CD8-positive, alpha-beta memory T cell (primary cell): ENCODE results near the gene CATSPER3. TPM values are rescaled to one million over a fixed set of nuclear protein-coding genes. Genes with fewer than 3 reads are reported as not detected.

Source experiments
- CTCF ChIA-PET: fragments of 350-600 bp; sonication (Branson Sonifier 250); formaldehyde crosslinking; loops from one replicate; lab custom pipeline; 2021; ENCODE audit warnings: antibody characterized with exemption; lab: Charles Lee
- POLR2A ChIA-PET: fragments of 350-600 bp; sonication (Branson Sonifier 250); formaldehyde crosslinking; loops from one replicate; lab custom pipeline; 2021; ENCODE audit warnings: antibody characterized with exemption; lab: Charles Lee
- DNase-seq, 5 donors: peaks; one replicate each; pipeline versions ENCODE4 v3.0.0 to v3.0.0-alpha.2; 2020 to 2022; ENCODE audit warnings: mixed read lengths in 1 of 5
- H3K27ac ChIP-seq: one replicate; pipeline ENCODE4 v1.7.0; 2013; ENCODE audit warnings: low read depth, mild to moderate bottlenecking, low read length, moderate library complexity
- H3K27me3 ChIP-seq: 2 replicates; pipeline ENCODE4 v1.7.0; 2013; ENCODE audit warnings: low read length, mild to moderate bottlenecking; ENCODE audit not compliant: insufficient read depth, poor library complexity, severe bottlenecking
- H3K36me3 ChIP-seq: 2 replicates; pipeline ENCODE4 v1.7.0; 2013; ENCODE audit warnings: mild to moderate bottlenecking, low read length, moderate library complexity; ENCODE audit not compliant: insufficient read depth
- H3K4me1 ChIP-seq: 2 replicates; pipeline ENCODE4 v1.7.0; 2013; ENCODE audit warnings: mild to moderate bottlenecking, low read length, moderate library complexity; ENCODE audit not compliant: insufficient read depth
- H3K4me3 ChIP-seq: 2 replicates; pipeline ENCODE4 v1.7.0; 2013; ENCODE audit warnings: mild to moderate bottlenecking, low read length
- H3K9me3 ChIP-seq: 2 replicates; pipeline ENCODE4 v1.7.0; 2013; ENCODE audit warnings: mild to moderate bottlenecking, low read length
- H3K27ac Mint-ChIP-seq, 8 donors: one replicate each; pipeline ENCODE4 v1.8.0; 2020 to 2021; ENCODE audit warnings: mixed read lengths in 8 of 8, mild to moderate bottlenecking in 6 of 8, inconsistent platforms in 3 of 8, moderate library complexity in 3 of 8
- H3K27me3 Mint-ChIP-seq, 2 donors: one replicate each; pipeline ENCODE4 v1.8.0; 2020 to 2021; ENCODE audit warnings: mixed read lengths in 2 of 2, mild to moderate bottlenecking in 1 of 2, moderate library complexity in 1 of 2
- H3K36me3 Mint-ChIP-seq, 3 donors: one replicate each; pipeline ENCODE4 v1.8.0; 2020 to 2021; ENCODE audit warnings: mixed read lengths in 3 of 3, inconsistent platforms in 1 of 3, mild to moderate bottlenecking in 1 of 3
- H3K4me1 Mint-ChIP-seq, 3 donors: one replicate each; pipeline ENCODE4 v1.8.0; 2020 to 2021; ENCODE audit warnings: mixed read lengths in 3 of 3, inconsistent platforms in 1 of 3, mild to moderate bottlenecking in 1 of 3
- H3K4me3 Mint-ChIP-seq, 7 donors: one replicate each; pipeline ENCODE4 v1.8.0; 2020 to 2021; ENCODE audit warnings: mixed read lengths in 7 of 7, mild to moderate bottlenecking in 6 of 7, moderate library complexity in 4 of 7, inconsistent platforms in 2 of 7
- H3K9me3 Mint-ChIP-seq, 5 donors: one replicate each; pipeline ENCODE4 v1.8.0; 2020 to 2022; ENCODE audit warnings: mixed read lengths in 5 of 5, mild to moderate bottlenecking in 3 of 5, moderate library complexity in 2 of 5, inconsistent platforms in 1 of 5
- polyA plus RNA-seq: library from polyadenylated mRNA; unstranded; fragments of 300-500 nt; fragmentation: Illumina TruSeq; gene quantifications from one replicate; pipeline ENCODE4 v1.2.3, GENCODE V29; 2021
- total RNA-seq, 2 experiments: library from RNA; stranded (reverse); gene quantifications; one replicate each; pipeline ENCODE4 v1.2.3, GENCODE V29; 2021

The CATSPER3 gene
- total and polyA plus RNA-seq, 3 experiments from 2014 or later: 0.18 to 0.36 (median 0.29) TPM

- CTCF ChIA-PET: no interaction called here
- Histone ChIP-seq H3K27me3 (no peaks in the 10 kb centered on the region), H3K4me1 (no peaks in the 10 kb centered on the region), H3K27ac (no peak overlapping the region), H3K36me3 (no peaks in the 10 kb centered on the region), H3K9me3 (no peaks in the 10 kb centered on the region), H3K4me3 (no peak overlapping the region)
- POLR2A ChIA-PET: no interaction called here
- H3K9me3 Mint-ChIP-seq: no peaks in the 10 kb centered on the region
- H3K27me3 Mint-ChIP-seq: peaks cover 2 to 7% of the 10 kb centered on the region in 2 donors
- no peak overlapping the region for H3K4me3 Mint-ChIP-seq
- H3K27ac Mint-ChIP-seq: no peak overlapping the region
- no peak for DNase-seq
- H3K4me1 Mint-ChIP-seq: no peaks in the 10 kb centered on the region
- peaks cover 0 to 6% (median 3%) of the 10 kb centered on the region in 3 donors for H3K36me3 Mint-ChIP-seq
These were observed 41.5 kb downstream of the CATSPER3 start for GRCh38 chr5:135008981-135009735.

- Mint-ChIP-seq H3K4me3 (no peak overlapping the region), H3K27ac (no peak overlapping the region), H3K9me3 (no peaks in the 10 kb centered on the region), H3K4me1 (no peaks in the 10 kb centered on the region), H3K36me3 (peaks cover 0 to 6% (median 3%) of the 10 kb centered on the region in 3 donors), H3K27me3 (peaks cover 0 to 4% of the 10 kb centered on the region in 2 donors)
- ChIA-PET CTCF (interaction anchor here (0.5 kb wide), 1 partner anchor 404 kb away, joined by 3 read pairs; no protein-coding TSS in a partner anchor), POLR2A (no interaction called here)
- Histone ChIP-seq H3K27me3 (no peaks in the 10 kb centered on the region), H3K9me3 (no peaks in the 10 kb centered on the region), H3K4me1 (no peaks in the 10 kb centered on the region), H3K27ac (no peak overlapping the region), H3K4me3 (no peak overlapping the region), H3K36me3 (no peaks in the 10 kb centered on the region)
- no peak for DNase-seq
These were observed 42.2 kb downstream of the CATSPER3 start for GRCh38 chr5:135009736-135010501.

- Histone ChIP-seq H3K4me3 (no peak overlapping the region), H3K27ac (no peak overlapping the region), H3K36me3 (no peaks in the 10 kb centered on the region), H3K9me3 (no peaks in the 10 kb centered on the region), H3K27me3 (no peaks in the 10 kb centered on the region), H3K4me1 (no peaks in the 10 kb centered on the region)
- ChIA-PET POLR2A (no interaction called here), CTCF (interaction anchor here (0.5 to 1.4 kb wide), 2 partner anchors 11 to 405 kb away, joined by 3 read pairs; no protein-coding TSS in a partner anchor)
- H3K4me1 Mint-ChIP-seq: no peaks in the 10 kb centered on the region
- H3K27ac Mint-ChIP-seq: no peak overlapping the region
- H3K36me3 Mint-ChIP-seq: peaks cover 0 to 4% (median 3%) of the 10 kb centered on the region in 3 donors
- no peak overlapping the region for H3K4me3 Mint-ChIP-seq
- H3K27me3 Mint-ChIP-seq: peaks cover 0 to 4% of the 10 kb centered on the region in 2 donors
- no peak for DNase-seq
- no peaks in the 10 kb centered on the region for H3K9me3 Mint-ChIP-seq
These were observed 43.0 kb downstream of the CATSPER3 start for GRCh38 chr5:135010502-135011354.

GRCh38 chr5:135011355-135012032, 43.8 kb downstream of the CATSPER3 start:
- Histone ChIP-seq H3K36me3 (no peaks in the 10 kb centered on the region), H3K27me3 (no peaks in the 10 kb centered on the region), H3K4me3 (no peak overlapping the region), H3K9me3 (no peaks in the 10 kb centered on the region), H3K27ac (no peak overlapping the region), H3K4me1 (no peaks in the 10 kb centered on the region)
- DNase-seq: no peak
- POLR2A ChIA-PET: no interaction called here
- H3K9me3 Mint-ChIP-seq: no peaks in the 10 kb centered on the region
- H3K36me3 Mint-ChIP-seq: peaks cover 0 to 4% (median 3%) of the 10 kb centered on the region in 3 donors
- H3K27me3 Mint-ChIP-seq: peaks cover 0 to 4% of the 10 kb centered on the region in 2 donors
- no peak overlapping the region for H3K27ac Mint-ChIP-seq
- H3K4me1 Mint-ChIP-seq: no peaks in the 10 kb centered on the region
- CTCF ChIA-PET: interaction anchor here (1.4 kb wide), 1 partner anchor 10 kb away, joined by 3 read pairs; no protein-coding TSS in a partner anchor
- H3K4me3 Mint-ChIP-seq: no peak overlapping the region

GRCh38 chr5:135012033-135012588, 44.4 kb downstream of the CATSPER3 start:
- Mint-ChIP-seq H3K27ac (no peak overlapping the region), H3K4me1 (no peaks in the 10 kb centered on the region), H3K9me3 (no peaks in the 10 kb centered on the region), H3K36me3 (peaks cover 0 to 4% (median 3%) of the 10 kb centered on the region in 3 donors), H3K4me3 (no peak overlapping the region), H3K27me3 (peaks cover 0 to 4% of the 10 kb centered on the region in 2 donors)
- Histone ChIP-seq H3K4me1 (no peaks in the 10 kb centered on the region), H3K27ac (no peak overlapping the region), H3K27me3 (no peaks in the 10 kb centered on the region), H3K9me3 (no peaks in the 10 kb centered on the region), H3K4me3 (no peak overlapping the region), H3K36me3 (no peaks in the 10 kb centered on the region)
- ChIA-PET POLR2A (no interaction called here), CTCF (interaction anchor here (1.4 kb wide), 1 partner anchor 10 kb away, joined by 3 read pairs; no protein-coding TSS in a partner anchor)
- DNase-seq: no peak

- no peaks in the 10 kb centered on the region for H3K9me3 Mint-ChIP-seq
- ChIA-PET CTCF (no interaction called here), POLR2A (no interaction called here)
- no peak for DNase-seq
- no peak overlapping the region for H3K27ac ChIP-seq
- no peaks in the 10 kb centered on the region for H3K4me1 Mint-ChIP-seq
- H3K9me3 ChIP-seq: no peaks in the 10 kb centered on the region
- peaks cover 0 to 3% (median 3%) of the 10 kb centered on the region in 3 donors for H3K36me3 Mint-ChIP-seq
- H3K4me3 ChIP-seq: no peak overlapping the region
- H3K27me3 ChIP-seq: no peaks in the 10 kb centered on the region
- H3K4me1 ChIP-seq: no peaks in the 10 kb centered on the region
- no peak overlapping the region for H3K27ac Mint-ChIP-seq
- peaks cover 0 to 4% of the 10 kb centered on the region in 2 donors for H3K27me3 Mint-ChIP-seq
- H3K36me3 ChIP-seq: no peaks in the 10 kb centered on the region
- H3K4me3 Mint-ChIP-seq: no peak overlapping the region
These were observed 45.3 kb downstream of the CATSPER3 start for GRCh38 chr5:135012951-135013391.

GRCh38 chr5:135013445-135013844, 45.7 kb downstream of the CATSPER3 start:
- H3K4me1 Mint-ChIP-seq: no peaks in the 10 kb centered on the region
- CTCF ChIA-PET: no interaction called here

More at GRCh38 chr5:135013445-135013844, 45.7 kb downstream of the CATSPER3 start:
- Mint-ChIP-seq H3K4me3 (no peak overlapping the region), H3K9me3 (no peaks in the 10 kb centered on the region), H3K36me3 (peaks cover 0 to 3% (median 3%) of the 10 kb centered on the region in 3 donors), H3K27me3 (peaks cover 0 to 4% of the 10 kb centered on the region in 2 donors), H3K27ac (no peak overlapping the region)
- POLR2A ChIA-PET: no interaction called here
- Histone ChIP-seq H3K36me3 (no peaks in the 10 kb centered on the region), H3K4me1 (no peaks in the 10 kb centered on the region), H3K4me3 (no peak overlapping the region), H3K27ac (no peak overlapping the region), H3K27me3 (no peaks in the 10 kb centered on the region), H3K9me3 (no peaks in the 10 kb centered on the region)
- no peak for DNase-seq
